Measurements from ENCODE around the gene LDLRAD4. TPM values are rescaled to one million over a fixed set of nuclear protein-coding genes. Genes with fewer than 3 reads are reported as not detected.

Gene LDLRAD4
- total RNA-seq, 2 experiments from 2014 or later = 37.3 to 38.5 TPM

- intact Hi-C loops (cut with micrococcal nuclease) = no loop called here
- no peaks in the 10 kb centered on the region for H3K9me3 Mint-ChIP-seq
- no peak overlapping the region for H3K27ac Mint-ChIP-seq
- no peak for TF ChIP-seq CTCF (IDR thresholded peaks at IDR 0.05)
- ChIA-PET CTCF (interaction anchor here (0.7 kb wide), 1 partner anchor 12 kb away, joined by 3 read pairs; no protein-coding TSS in a partner anchor), POLR2A (interaction anchor here (0.6 kb wide), 1 partner anchor 223 kb away, joined by 3 read pairs; no protein-coding TSS in a partner anchor)
- no peaks in the 10 kb centered on the region for H3K27me3 Mint-ChIP-seq
- H3K4me3 Mint-ChIP-seq = no peak overlapping the region
- ATAC-seq (no peak), DNase-seq (no peak)
- H3K36me3 Mint-ChIP-seq (ENCODE audit: low read depth) = peaks cover 3% of the 10 kb centered on the region
- H3K4me1 Mint-ChIP-seq (ENCODE audit: low read depth) = peaks cover 2% of the 10 kb centered on the region
Observed at GRCh38 chr18:13253786-13254688, 35.5 kb downstream of the LDLRAD4 start.

DNA sequence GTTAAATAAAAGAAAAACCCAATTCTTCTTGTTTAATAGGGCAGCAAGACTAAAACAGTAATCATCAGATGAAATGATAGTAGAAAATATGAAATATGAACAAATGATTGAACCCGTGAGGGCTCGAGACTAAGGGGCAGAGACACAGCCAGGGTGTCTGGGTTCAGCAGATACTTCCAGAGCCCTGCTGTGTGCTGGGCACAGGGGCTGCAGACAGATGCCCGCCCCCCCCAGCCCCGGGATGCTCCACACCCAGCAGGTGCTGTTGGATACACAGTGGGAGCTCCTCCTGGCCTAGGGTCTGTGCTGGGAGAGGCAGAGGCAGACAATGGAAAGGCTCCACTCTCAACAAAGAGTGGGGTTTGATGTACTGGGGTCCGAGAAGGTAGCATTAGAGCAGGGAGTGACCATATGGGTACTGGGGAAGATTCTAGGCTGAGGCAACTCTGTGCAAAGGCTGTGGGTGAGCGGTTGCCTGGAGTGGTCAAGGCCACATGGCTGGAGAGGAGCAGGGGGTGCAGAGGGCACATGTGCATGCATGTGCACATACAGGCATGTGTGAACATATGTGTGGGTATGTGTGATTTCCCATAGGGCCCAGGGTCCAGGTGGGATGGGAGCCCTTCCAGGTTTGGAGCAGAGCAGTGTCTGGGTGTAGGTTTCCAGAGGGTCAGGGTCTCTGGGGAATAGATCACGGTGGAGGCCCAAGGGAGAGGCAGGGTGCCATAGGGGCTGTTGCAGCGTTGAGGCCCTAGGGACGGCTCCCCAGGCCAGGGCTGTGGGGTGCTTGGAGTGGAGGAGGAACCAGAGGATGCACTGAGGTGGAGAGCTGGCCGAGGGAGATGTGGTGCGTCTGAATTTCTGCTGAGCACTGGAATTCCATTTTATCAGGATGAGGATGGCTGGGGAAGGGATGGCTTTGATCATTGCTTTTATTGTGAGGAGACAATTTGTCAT lies 36.7 kb downstream of the LDLRAD4 start:
- ChIA-PET CTCF (no interaction called here), POLR2A (no interaction called here)
- intact Hi-C loops (cut with micrococcal nuclease) = no loop called here
- no peak overlapping the region for H3K27ac Mint-ChIP-seq
- DNase-seq (no peak), ATAC-seq (no peak)
- no peak for TF ChIP-seq CTCF (IDR thresholded peaks at IDR 0.05)
- no peak overlapping the region for H3K4me3 Mint-ChIP-seq
- peaks cover 5% of the 10 kb centered on the region for H3K4me1 Mint-ChIP-seq (ENCODE audit: low read depth)
- H3K9me3 Mint-ChIP-seq = no peaks in the 10 kb centered on the region
- no peaks in the 10 kb centered on the region for H3K27me3 Mint-ChIP-seq
- no peaks in the 10 kb centered on the region for H3K36me3 Mint-ChIP-seq (ENCODE audit: low read depth)

DNA sequence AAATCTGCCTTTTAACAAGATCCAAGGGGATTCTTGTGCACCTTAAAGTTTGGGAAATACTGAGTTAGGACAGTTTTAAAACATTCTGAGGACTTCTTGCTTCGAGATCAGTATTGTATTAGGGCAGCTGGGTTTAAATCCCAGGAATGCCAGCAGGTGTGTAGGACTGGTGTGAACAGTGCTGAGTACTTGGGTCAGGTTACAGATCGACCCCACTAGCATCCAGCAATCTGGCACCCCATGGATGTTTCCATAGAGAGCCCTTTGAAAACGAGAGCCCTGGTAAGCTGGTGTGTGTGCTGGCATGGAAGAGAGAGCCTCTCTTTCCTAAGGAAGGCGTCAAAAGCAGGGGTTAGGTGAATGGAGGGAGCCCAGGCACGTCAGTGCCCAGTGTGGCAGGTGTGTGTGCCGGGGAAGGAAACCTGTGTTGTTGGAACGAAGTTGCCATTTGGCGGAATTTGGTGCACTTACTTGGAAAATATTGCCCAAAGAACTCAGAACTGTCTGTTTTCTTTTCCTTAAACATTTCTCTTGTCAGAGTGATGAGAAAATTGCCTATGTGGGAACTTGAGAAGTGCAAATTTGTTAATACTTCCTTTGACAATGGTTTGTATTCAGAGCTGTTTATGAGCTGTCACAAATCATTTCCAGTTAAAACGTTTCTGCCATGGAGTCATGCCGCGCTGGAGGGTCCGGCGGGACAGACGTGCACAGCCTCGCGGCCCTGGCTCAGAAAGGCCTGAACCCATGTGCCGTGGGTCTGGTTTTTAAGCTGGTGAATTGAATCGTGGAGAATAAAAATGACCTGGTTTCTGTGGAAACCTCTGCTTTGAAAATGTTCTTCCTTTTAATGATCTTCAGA lies 38.1 kb downstream of the LDLRAD4 start:
- CTCF ChIA-PET = no interaction called here
- intact Hi-C loops (cut with micrococcal nuclease) = no loop called here

More for the DNA sequence above, 38.1 kb downstream of the LDLRAD4 start:
- Mint-ChIP-seq H3K36me3 (ENCODE audit: low read depth) (no peaks in the 10 kb centered on the region), H3K27ac (no peak overlapping the region), H3K4me3 (no peak overlapping the region), H3K27me3 (no peaks in the 10 kb centered on the region), H3K4me1 (ENCODE audit: low read depth) (peaks cover 19% of the 10 kb centered on the region), H3K9me3 (no peaks in the 10 kb centered on the region)
- TF ChIP-seq CTCF (IDR thresholded peaks at IDR 0.05) = no peak
- POLR2A ChIA-PET = no interaction called here
- ATAC-seq (no peak), DNase-seq (no peak)
